GM18517 (cell line): Measurements from ENCODE around the gene PRR18.

ENCODE experiments used
- ATAC-seq: cut with Tn5 transposase; IDR thresholded peaks from one replicate; pipeline ENCODE4 v1.9.1; 2021; ENCODE audit warnings: mild to moderate bottlenecking, moderate library complexity; ENCODE audit not compliant: unreplicated experiment

Gene PRR18

GRCh38 chr6:166278579-166279392, 29.4 kb downstream of the PRR18 start:
- no peak for ATAC-seq

- ATAC-seq = no peak
Observed at GRCh38 chr6:166277892-166278578, 30.2 kb downstream of the PRR18 start.

GRCh38 chr6:166277018-166277417, 31.2 kb downstream of the PRR18 start:
- no peak for ATAC-seq

DNA sequence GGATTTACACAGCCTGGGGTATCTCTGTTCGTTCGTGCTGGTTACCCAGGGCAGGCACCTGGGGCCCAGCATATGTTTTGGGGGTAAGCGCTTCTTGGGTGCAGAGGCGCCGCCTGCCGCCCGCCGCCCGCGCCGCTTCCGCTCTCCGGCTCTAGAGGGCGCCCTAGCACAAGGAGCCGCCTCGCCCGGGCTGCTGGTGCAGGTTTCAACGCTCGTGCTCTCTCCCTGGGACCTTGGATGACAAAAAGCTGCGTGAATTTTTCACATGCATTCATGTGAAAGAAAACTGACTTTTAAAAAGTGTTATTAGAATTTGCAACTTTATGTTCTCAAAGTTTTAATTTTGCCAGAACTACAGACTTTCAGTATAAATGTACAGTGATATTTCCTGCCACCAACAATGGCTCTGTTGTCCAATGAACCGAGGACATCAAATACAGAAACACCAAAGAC, 32.5 kb downstream of the PRR18 start:
- peak; percentile 79 for ATAC-seq

DNA sequence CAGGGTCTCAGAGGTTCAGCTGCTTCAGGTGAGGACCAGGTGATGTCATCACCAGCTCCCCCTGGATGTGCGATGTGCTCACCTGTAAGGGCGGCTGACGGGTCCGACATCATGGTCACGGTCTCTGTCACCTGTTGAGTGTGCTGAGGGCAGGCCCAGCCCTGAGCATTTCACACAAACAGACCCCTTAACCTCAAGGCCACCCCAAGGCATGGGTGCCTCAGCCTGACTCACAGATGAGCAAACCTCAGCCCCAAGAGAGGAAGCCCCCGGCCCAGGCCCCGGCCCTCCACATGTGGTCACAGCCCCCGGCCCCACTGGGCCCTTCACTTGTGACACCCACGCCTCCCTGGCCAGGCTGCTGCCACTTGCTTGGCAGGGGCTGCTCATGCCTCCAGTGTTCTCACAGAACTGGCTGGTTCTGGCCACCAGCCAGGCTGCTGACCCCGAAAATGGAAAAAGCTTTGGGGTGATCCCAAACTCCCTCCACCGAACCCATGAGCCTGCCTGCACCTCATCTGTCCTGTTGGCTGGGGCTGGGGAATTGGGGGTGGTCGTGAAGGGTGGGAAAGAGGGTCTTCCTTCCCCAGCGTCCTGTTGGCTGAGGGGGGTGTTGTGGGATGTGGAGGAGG, 33.3 kb downstream of the PRR18 start:
- ATAC-seq = no peak

DNA sequence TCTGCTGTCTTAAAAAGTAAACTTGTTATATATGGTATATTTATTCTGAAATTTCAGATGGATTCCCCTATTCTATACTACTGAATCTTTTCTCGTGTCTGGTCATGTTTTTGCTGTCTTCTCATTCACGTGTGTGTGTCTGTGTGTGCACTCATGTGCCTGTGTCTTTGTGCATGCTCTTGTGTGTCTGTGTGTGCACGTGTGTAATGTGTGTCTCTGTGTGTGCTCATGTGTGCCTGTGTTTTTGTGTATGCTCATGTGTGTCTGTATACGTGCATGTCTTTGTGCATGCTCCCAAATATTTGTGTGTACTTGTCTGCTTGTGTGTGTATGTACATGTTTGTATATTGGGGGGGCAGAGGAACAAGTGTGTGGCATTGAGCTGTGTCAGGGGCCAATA, 34.0 kb downstream of the PRR18 start:
- no peak for ATAC-seq

- no peak for ATAC-seq
Observed at GRCh38 chr6:166271376-166271765, 36.8 kb downstream of the PRR18 start.

DNA sequence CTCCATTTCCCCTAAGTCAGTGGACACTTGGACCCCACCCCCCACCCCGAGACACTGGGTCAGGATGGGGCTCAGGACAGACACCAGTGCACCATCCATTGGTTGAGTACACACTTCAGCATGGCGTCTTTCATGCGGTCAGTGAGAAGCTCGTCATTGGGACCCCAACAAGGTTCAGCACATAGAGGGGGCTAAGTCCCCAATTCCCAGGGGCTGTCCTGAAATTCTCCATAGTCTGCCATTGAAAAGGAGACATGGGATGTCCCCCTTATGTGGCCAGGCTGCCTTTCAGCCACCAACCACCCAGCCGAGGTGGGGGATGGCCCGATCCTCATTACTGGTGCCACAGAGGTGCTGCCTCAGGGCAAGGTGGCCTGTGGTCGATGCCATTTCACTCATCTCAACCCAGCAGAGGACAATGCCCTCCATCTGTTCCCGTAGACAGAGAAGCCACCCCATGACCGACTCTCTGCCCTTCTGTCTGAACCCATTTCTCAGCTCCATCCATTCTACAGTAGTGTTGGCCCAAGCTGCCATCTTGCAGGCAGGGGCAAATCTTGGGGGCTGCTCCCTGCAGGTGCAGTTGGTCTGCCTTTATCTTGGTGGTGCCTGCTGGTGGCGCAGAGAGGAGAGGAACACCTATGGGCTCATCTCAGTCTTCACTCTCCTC, 37.4 kb downstream of the PRR18 start:
- ATAC-seq = no peak

GRCh38 chr6:166269301-166270039, 38.7 kb downstream of the PRR18 start:
- no peak for ATAC-seq

DNA sequence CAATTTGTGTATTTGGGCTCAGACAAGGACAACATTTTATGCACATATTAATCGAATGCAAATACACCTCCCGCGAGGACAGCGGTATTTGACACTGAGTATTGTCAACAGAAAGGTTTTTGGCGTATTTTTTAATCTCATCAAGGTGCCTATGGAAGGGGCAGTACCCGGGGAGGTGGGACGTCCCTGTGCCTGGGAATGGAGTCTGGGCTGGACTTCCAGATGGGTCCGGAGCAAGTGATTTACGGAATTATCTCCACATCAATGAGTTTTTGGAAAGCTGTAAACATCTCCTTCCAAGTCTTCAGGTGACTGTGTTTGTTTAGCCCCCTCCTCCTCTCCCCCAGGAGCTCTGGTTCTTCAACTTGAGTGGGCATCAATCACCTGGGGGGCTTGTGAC, 39.8 kb downstream of the PRR18 start:
- no peak for ATAC-seq

DNA sequence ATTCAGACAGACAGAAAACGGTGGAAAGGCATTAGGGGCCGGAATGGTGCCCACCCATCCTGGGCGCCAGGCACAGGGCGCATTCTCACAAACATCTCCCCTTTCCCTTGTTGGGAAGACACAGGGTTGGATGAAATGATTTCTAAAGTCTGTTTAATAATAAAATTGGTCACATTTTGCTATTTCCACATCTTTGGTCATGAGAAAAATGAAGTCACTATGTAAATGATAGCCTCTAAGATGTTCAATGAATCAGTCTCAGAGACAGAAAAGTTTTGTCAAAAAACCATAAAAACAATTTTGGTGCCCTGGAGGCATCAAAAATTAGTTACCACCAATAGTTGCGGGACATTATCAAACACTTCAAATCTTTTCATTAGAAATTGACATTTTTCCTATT, 40.7 kb downstream of the PRR18 start:
- no peak for ATAC-seq

DNA sequence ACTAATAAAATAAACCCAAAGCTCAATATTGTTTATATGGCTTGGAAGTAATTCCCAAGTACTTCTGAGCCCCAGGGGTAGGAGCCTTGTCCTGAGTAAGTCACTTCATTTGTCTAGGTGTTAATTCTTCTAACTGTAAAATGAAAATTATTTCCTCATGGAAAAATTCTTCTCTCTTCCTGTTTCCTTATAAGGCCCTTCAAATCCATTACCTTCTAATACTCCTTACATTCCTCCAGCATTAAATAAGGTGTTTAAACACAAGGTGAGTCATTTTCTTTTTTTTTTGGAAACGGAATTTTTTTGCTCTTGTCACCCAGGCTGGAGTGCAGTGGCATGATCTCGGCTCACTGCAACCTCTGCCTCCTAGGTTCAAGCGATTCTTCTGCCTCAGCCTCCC, 41.9 kb downstream of the PRR18 start:
- no peak for ATAC-seq

GRCh38 chr6:166262743-166263515, 45.3 kb downstream of the PRR18 start:
- no peak for ATAC-seq

- ATAC-seq = no peak
Observed at GRCh38 chr6:166259296-166259977, 48.8 kb downstream of the PRR18 start.

DNA sequence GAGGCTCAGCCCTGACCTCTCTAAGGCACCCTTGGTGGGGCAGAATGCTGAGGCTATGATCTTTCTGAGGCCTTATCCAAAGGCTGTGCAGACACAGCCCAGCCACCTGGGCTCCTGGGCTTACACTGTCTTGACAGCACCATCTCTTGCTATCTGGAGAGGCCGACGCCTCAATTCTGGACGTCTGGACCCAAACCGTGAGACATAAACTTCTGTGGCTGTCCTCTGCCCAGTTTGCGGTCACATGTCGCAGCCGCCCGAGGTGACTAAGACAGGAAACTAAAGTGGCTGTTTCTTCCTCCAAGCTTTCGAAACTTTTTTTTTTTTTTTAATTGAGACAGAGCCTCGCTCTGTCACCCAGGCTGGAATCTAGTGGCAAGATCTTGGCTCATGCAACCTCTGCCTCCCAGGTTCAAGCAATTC, 49.3 kb downstream of the PRR18 start:
- ATAC-seq = no peak

DNA sequence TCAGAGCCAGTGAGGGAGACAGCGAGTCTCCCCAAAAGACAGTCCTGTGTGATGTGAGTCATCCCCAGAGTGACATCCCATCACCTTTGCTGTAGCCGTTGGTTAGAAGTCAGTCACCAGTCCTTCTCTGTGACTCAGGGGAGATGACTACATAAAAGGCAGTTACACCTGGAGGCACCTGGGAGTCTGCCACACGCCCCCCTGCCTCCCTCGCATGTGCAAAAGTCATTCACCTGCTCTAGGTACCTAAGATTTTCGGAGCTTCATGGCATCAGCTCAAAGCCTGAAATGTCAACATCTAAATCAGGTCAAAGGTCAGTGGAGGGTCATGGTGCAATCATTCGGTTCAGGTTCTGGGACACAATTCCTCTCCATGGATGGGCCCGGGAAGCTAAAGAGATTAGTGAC, 50.3 kb downstream of the PRR18 start:
- ATAC-seq = no peak
